GM12878 (cell line): ENCODE data around the gene TAS2R10. TPM values are rescaled to one million over a fixed set of nuclear protein-coding genes. Genes with fewer than 3 reads are reported as not detected.

Source experiments
- ATAC-seq: fragments of 200-7000 bp; cut with Tn5 transposase; 3 replicates; pipeline ENCODE4 v1.9.1; 2020; ENCODE audit warnings: mild to moderate bottlenecking, moderate library complexity
- BruUV-seq: library from RNA; stranded (reverse); fragments of 400-500 nt; replicated peaks from 2 replicates; lab custom pipeline; 2021; lab: Mats Ljungman, UMichigan
- CTCF ChIA-PET: fragments of 300-600 bp; sonication (Branson Sonifier 250); formaldehyde crosslinking; extraction: SDS; loops from one replicate; lab custom pipeline; 2021; ENCODE audit warnings: inconsistent platforms; lab: Yijun Ruan, JAX
- POLR2A ChIA-PET: fragments of 350-600 bp; formaldehyde crosslinking; extraction: SDS; loops from one replicate; lab custom pipeline; 2021; ENCODE audit warnings: inconsistent platforms; lab: Charles Lee
- RAD21 ChIA-PET: fragments of 300-600 bp; sonication (Branson Sonifier 250); formaldehyde crosslinking; loops from one replicate; lab custom pipeline; 2023; ENCODE audit warnings: antibody characterized with exemption; ENCODE audit not compliant: unreplicated experiment; lab: Charles Lee
- SMC1A ChIA-PET: fragments of 300-600 bp; sonication (Branson Sonifier 250); formaldehyde crosslinking; loops from one replicate; lab custom pipeline; 2023; ENCODE audit not compliant: unreplicated experiment, uncharacterized antibody; lab: Charles Lee
- DNase-seq: peaks from one replicate; pipeline ENCODE4 v3.0.0-alpha.2; 2011; ENCODE audit warnings: low read depth, low spot score
- FAIRE-seq: peaks from 3 replicates; lab custom pipeline; 2011; peaks lifted over from hg19 to GRCh38; lab: Jason Lieb, UNC
- H2AFZ ChIP-seq: 2 replicates; pipeline ENCODE4 v1.6.0; 2011; ENCODE audit warnings: low read depth, low read length, control low read depth; ENCODE audit not compliant: control insufficient read depth
- H3K27ac ChIP-seq: 2 replicates; pipeline ENCODE4 v1.5.1; 2011; ENCODE audit warnings: control low read depth; ENCODE audit not compliant: control insufficient read depth, insufficient read depth
- H3K27me3 ChIP-seq, 2 experiments: replicated peaks in 1 of 2; 2 replicates each; pipeline versions ENCODE4 v1.6.0 to v1.6.1; 2011; ENCODE audit warnings: low read length in 1 of 2; ENCODE audit not compliant: control insufficient read depth in 2 of 2, insufficient read depth in 2 of 2
- H3K36me3 ChIP-seq, 2 experiments: 2 replicates each; pipeline ENCODE4 v1.5.1; 2011; ENCODE audit warnings: low read length in 1 of 2; ENCODE audit not compliant: control insufficient read depth in 2 of 2, insufficient read depth in 2 of 2
- H3K4me1 ChIP-seq: 2 replicates; pipeline ENCODE4 v1.6.1; 2011; ENCODE audit warnings: mild to moderate bottlenecking, low read length, moderate library complexity, mixed read lengths; ENCODE audit not compliant: control insufficient read depth, insufficient read depth
- H3K4me2 ChIP-seq: 2 replicates; pipeline ENCODE4 v1.6.0; 2011; ENCODE audit warnings: control low read depth; ENCODE audit not compliant: control insufficient read depth, insufficient read depth
- H3K4me3 ChIP-seq: fragments of 200-600 bp; sonication (generic); 2 replicates; pipeline ENCODE4 v1.5.1; 2016
- H3K79me2 ChIP-seq: 2 replicates; pipeline ENCODE4 v1.6.0; 2011; ENCODE audit warnings: low read length; ENCODE audit not compliant: control insufficient read depth, insufficient read depth
- H3K9ac ChIP-seq: 2 replicates; pipeline ENCODE4 v1.8.0; 2011; ENCODE audit warnings: low read length, control low read depth, mixed read lengths; ENCODE audit not compliant: control insufficient read depth, insufficient read depth
- H3K9me3 ChIP-seq: replicated peaks from 3 replicates; pipeline ENCODE4 v1.5.1; 2011; ENCODE audit warnings: mild to moderate bottlenecking, low read length; ENCODE audit not compliant: control insufficient read depth, insufficient read depth
- H4K20me1 ChIP-seq: 2 replicates; pipeline ENCODE4 v1.6.0; 2011; ENCODE audit not compliant: control insufficient read depth, insufficient read depth
- ATF3 ChIP-seq: IDR thresholded peaks from 2 replicates; pipeline ENCODE4 v1.6.1; 2011; ENCODE audit warnings: low read depth, mild to moderate bottlenecking, low read length, moderate library complexity, borderline replicate concordance; ENCODE audit errors: extremely low read depth
- CTCF ChIP-seq, 3 experiments: IDR thresholded peaks in 2 of 3; conservative IDR thresholded peaks in 1 of 3; 2 replicates each; pipeline ENCODE4 v1.5.1; 2011; ENCODE audit warnings: low read depth in 3 of 3, low read length in 3 of 3, mild to moderate bottlenecking in 3 of 3, control low read depth in 2 of 3, moderate library complexity in 2 of 3, inconsistent platforms in 1 of 3, mixed read lengths in 1 of 3; ENCODE audit not compliant: control insufficient read depth in 2 of 3, insufficient read depth in 1 of 3; ENCODE audit errors: extremely low read depth in 1 of 3
- EGR1 ChIP-seq, 2 experiments: IDR thresholded peaks; 1 replicate in 1 of 2; 2 replicates in 1 of 2; pipeline ENCODE4 v1.6.1; 2011 to 2012; ENCODE audit warnings: low read depth in 2 of 2, low read length in 2 of 2, borderline replicate concordance in 1 of 2, mild to moderate bottlenecking in 1 of 2, moderate library complexity in 1 of 2
- IKZF2 ChIP-seq, 2 experiments: fragments of 450-650 bp; IDR thresholded peaks; 2 replicates each; pipeline ENCODE4 v1.6.1; 2017; ENCODE audit warnings: mild to moderate bottlenecking in 2 of 2, moderate library complexity in 2 of 2
- MEF2B ChIP-seq: fragments of 450-650 bp; IDR thresholded peaks from 2 replicates; pipeline ENCODE4 v1.6.1; 2018; ENCODE audit warnings: mild to moderate bottlenecking, moderate library complexity; ENCODE audit not compliant: partially characterized antibody, poor library complexity, severe bottlenecking
- ZBTB40 ChIP-seq: fragments of 450-650 bp; IDR thresholded peaks from 2 replicates; pipeline ENCODE4 v1.6.1; 2016; ENCODE audit warnings: mild to moderate bottlenecking, moderate library complexity, borderline replicate concordance
- WGBS: methylation state at CpG from one replicate; pipeline ENCODE4 v1.1.6; 2016; ENCODE audit warnings: low lambda C conversion rate; ENCODE audit not compliant: insufficient replicate concordance, insufficient coverage; ENCODE audit errors: missing lambda C conversion rate; 5-methylcytosine and 5-hydroxymethylcytosine counted together
- in situ Hi-C: fragments of 300-500 bp; cut with MboI; formaldehyde crosslinking; loops from 9 replicates; pipeline ENCODE4 v1.14.3; 2018; ENCODE audit warnings: mixed read lengths
- intact Hi-C: fragments of 100-400 bp; cut with micrococcal nuclease; formaldehyde crosslinking; loops from one replicate; pipeline ENCODE4 v1.14.2; 2022; ENCODE audit not compliant: unreplicated experiment
- polyA plus RNA-seq, 11 experiments: library from polyadenylated mRNA; depleted of rRNA in 4 of 11; unstranded in 6 of 11; stranded (reverse) in 5 of 11; fragments of >200 nt; fragmentation: Nextera tagmentation in 4 of 11; fragmentation: Illumina TruSeq in 1 of 11; extraction: Ambion mirVana in 4 of 11; extraction: Trizol in 1 of 11; gene quantifications; 1 replicate in 1 of 11; 2 replicates in 10 of 11; pipeline versions ENCODE4 v1.2.1 to v1.2.3, GENCODE V29; 2011 to 2016; ENCODE audit warnings: inconsistent platforms in 2 of 11, missing spikeins in 2 of 11, low read depth in 1 of 11
- total RNA-seq, 4 experiments: library from RNA; depleted of rRNA in 3 of 4; stranded (reverse); fragments of >200 nt in 3 of 4; fragmentation: Illumina TruSeq in 1 of 4; extraction: Trizol in 1 of 4; gene quantifications; 2 replicates each; pipeline versions ENCODE4 v1.2.1 to v1.2.3, GENCODE V29; 2013 to 2021
- TF ChIP-seq, protein P1 (sequence below): fragments of 450-650 bp; conservative IDR thresholded peaks from 2 replicates; pipeline ENCODE4 v1.6.1; 2017; ENCODE audit warnings: mild to moderate bottlenecking, moderate library complexity
- TF ChIP-seq, protein P2 (sequence below): fragments of 450-650 bp; IDR thresholded peaks from 2 replicates; pipeline ENCODE4 v1.6.1; 2018; ENCODE audit warnings: mild to moderate bottlenecking, low read depth, moderate library complexity; ENCODE audit not compliant: partially characterized antibody

The TAS2R10 gene
- total and polyA plus RNA-seq, 10 of the 15 experiments (the other 5 are each of a cell fraction or from before 2014, with no cell fraction given): 0.11 to 1.4 (median 0.54) TPM; not detected in 1

- BruUV-seq: no TSS peak
- no peak for ATAC-seq
- 95% methylated on average over 2 of the region's 2 CpGs for WGBS
- no peak for DNase-seq
- no peaks in the 10 kb centered on the region for H3K27me3 ChIP-seq
- FAIRE-seq: no peak
- no peaks in the 10 kb centered on the region for H3K9me3 ChIP-seq
- no peak overlapping the region for H2AFZ ChIP-seq
- intact Hi-C loops (no loop called here), in situ Hi-C loops (no loop called here)
- no peak overlapping the region for H3K4me2 ChIP-seq
- ChIA-PET RAD21 (no interaction called here), POLR2A (no interaction called here), CTCF (interaction anchor here (2.2 kb wide), 1 partner anchor 326 kb away, joined by 7 read pairs; no protein-coding TSS in a partner anchor), SMC1A (interaction anchor here (0.7 kb wide), 1 partner anchor 16 kb away, joined by 3 read pairs; no protein-coding TSS in a partner anchor)
- no peaks in the 10 kb centered on the region for H4K20me1 ChIP-seq
- no peak overlapping the region for H3K4me3 ChIP-seq
- H3K4me1 ChIP-seq: no peaks in the 10 kb centered on the region
- no peak for TF ChIP-seq CTCF (IDR thresholded peaks at IDR 0.05 in 2 of 3, conservative IDR thresholded peaks at IDR 0.05 in 1 of 3; ENCODE audit: control insufficient read depth in 2 of 3, extremely low read depth in 1 of 3, insufficient read depth in 1 of 3, low read depth in 3 of 3, low read length in 3 of 3)
- TF ChIP-seq, protein P1, sequence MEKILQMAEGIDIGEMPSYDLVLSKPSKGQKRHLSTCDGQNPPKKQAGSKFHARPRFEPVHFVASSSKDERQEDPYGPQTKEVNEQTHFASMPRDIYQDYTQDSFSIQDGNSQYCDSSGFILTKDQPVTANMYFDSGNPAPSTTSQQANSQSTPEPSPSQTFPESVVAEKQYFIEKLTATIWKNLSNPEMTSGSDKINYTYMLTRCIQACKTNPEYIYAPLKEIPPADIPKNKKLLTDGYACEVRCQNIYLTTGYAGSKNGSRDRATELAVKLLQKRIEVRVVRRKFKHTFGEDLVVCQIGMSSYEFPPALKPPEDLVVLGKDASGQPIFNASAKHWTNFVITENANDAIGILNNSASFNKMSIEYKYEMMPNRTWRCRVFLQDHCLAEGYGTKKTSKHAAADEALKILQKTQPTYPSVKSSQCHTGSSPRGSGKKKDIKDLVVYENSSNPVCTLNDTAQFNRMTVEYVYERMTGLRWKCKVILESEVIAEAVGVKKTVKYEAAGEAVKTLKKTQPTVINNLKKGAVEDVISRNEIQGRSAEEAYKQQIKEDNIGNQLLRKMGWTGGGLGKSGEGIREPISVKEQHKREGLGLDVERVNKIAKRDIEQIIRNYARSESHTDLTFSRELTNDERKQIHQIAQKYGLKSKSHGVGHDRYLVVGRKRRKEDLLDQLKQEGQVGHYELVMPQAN: no peak
- TF ChIP-seq ATF3: no peak
- no peak for TF ChIP-seq EGR1 (IDR thresholded peaks at IDR 0.05; ENCODE audit: borderline replicate concordance in 1 of 2, low read depth in 2 of 2, low read length in 2 of 2)
- TF ChIP-seq, protein P2, sequence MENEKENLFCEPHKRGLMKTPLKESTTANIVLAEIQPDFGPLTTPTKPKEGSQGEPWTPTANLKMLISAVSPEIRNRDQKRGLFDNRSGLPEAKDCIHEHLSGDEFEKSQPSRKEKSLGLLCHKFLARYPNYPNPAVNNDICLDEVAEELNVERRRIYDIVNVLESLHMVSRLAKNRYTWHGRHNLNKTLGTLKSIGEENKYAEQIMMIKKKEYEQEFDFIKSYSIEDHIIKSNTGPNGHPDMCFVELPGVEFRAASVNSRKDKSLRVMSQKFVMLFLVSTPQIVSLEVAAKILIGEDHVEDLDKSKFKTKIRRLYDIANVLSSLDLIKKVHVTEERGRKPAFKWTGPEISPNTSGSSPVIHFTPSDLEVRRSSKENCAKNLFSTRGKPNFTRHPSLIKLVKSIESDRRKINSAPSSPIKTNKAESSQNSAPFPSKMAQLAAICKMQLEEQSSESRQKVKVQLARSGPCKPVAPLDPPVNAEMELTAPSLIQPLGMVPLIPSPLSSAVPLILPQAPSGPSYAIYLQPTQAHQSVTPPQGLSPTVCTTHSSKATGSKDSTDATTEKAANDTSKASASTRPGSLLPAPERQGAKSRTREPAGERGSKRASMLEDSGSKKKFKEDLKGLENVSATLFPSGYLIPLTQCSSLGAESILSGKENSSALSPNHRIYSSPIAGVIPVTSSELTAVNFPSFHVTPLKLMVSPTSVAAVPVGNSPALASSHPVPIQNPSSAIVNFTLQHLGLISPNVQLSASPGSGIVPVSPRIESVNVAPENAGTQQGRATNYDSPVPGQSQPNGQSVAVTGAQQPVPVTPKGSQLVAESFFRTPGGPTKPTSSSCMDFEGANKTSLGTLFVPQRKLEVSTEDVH: no peak
- TF ChIP-seq MEF2B: no peak
- TF ChIP-seq ZBTB40: no peak
- TF ChIP-seq IKZF2 (IDR thresholded peaks at IDR 0.05): no peak
- H3K36me3 ChIP-seq: peaks cover 0 to 5% of the 10 kb centered on the region in 2 experiments; a peak in 1 of 4 replicates
- no peaks in the 10 kb centered on the region for H3K79me2 ChIP-seq
- no peak overlapping the region for H3K27ac ChIP-seq
- H3K9ac ChIP-seq: no peak overlapping the region
Observed at GRCh38 chr12:10873378-10873777, 47.2 kb upstream of the TAS2R10 start.
